HCT116 (cell line): ENCODE measurements around the gene TNRC18. TPM values are rescaled to one million over a fixed set of nuclear protein-coding genes. Genes with fewer than 3 reads are reported as not detected.
"Not testable (repeated sequence)": the region's sequence is repeated elsewhere in the genome, so short reads cannot be mapped to it uniquely, and the experiment has no call there.

Experiments
- ATAC-seq: fragments of 200-7000 bp; cut with Tn5 transposase; 2 replicates; pipeline ENCODE4 v1.9.1; 2020; ENCODE audit warnings: mild to moderate bottlenecking, moderate library complexity
- BruUV-seq: library from RNA; stranded (reverse); fragments of 400-500 nt; replicated peaks from 2 replicates; lab custom pipeline; 2021; lab: Mats Ljungman, UMichigan
- CTCF ChIA-PET: fragments of 300-600 bp; sonication (Branson Sonifier 250); formaldehyde crosslinking; loops from one replicate; lab custom pipeline; 2021; ENCODE audit warnings: antibody characterized with exemption; lab: Charles Lee
- POLR2A ChIA-PET: fragments of 300-600, 350-600 bp; sonication (Branson Sonifier 250); formaldehyde crosslinking; loops from one replicate; lab custom pipeline; 2021; ENCODE audit warnings: antibody characterized with exemption; lab: Charles Lee
- RAD21 ChIA-PET, 2 experiments: fragments of 300-600 bp; sonication (Branson Sonifier 250); formaldehyde crosslinking; loops; one replicate each; lab custom pipeline; 2023; ENCODE audit warnings: low total read pairs in 2 of 2; ENCODE audit not compliant: uncharacterized antibody in 2 of 2, unreplicated experiment in 2 of 2, low non-redundant PET in 1 of 2; lab: Charles Lee
- DNase-seq: peaks from one replicate; pipeline ENCODE4 v3.0.0-alpha.2; 2010; ENCODE audit warnings: low read depth, low spot score
- H2AFZ ChIP-seq: fragments of 200-600 bp; shearing (Covaris generic), sonication (generic); 2 replicates; pipeline ENCODE4 v1.6.1; 2017; ENCODE audit warnings: low read depth, mixed run types, mixed read lengths, antibody characterized with exemption, low read length; ENCODE audit not compliant: poor library complexity, severe bottlenecking
- H3K27ac ChIP-seq: 2 replicates; pipeline ENCODE4 v1.5.1; 2012; ENCODE audit warnings: low read depth, low read length
- H3K27me3 ChIP-seq: fragments of 200-600 bp; sonication (generic); 2 replicates; pipeline ENCODE4 v1.6.1; 2016; ENCODE audit warnings: mixed run types, low read length, mixed read lengths; ENCODE audit not compliant: insufficient read depth
- H3K36me3 ChIP-seq, 2 experiments: fragments of 200-500 bp in 1 of 2; fragments of 200-600 bp in 1 of 2; sonication (Bioruptor generic) in 1 of 2; sonication (generic) in 1 of 2; 2 replicates each; pipeline versions ENCODE4 v1.5.1 to v1.6.1; 2014 to 2016; ENCODE audit warnings: low read length in 2 of 2, inconsistent platforms in 1 of 2, mixed read lengths in 1 of 2, mixed run types in 1 of 2; ENCODE audit not compliant: insufficient read depth in 2 of 2, control insufficient read depth in 1 of 2
- H3K4me1 ChIP-seq, 2 experiments: fragments of 200-600 bp in 1 of 2; sonication (generic) in 1 of 2; 2 replicates each; pipeline versions ENCODE4 v1.5.1 to v1.6.1; 2012 to 2017; ENCODE audit warnings: low read length in 2 of 2, inconsistent platforms in 1 of 2, mild to moderate bottlenecking in 1 of 2, mixed read lengths in 1 of 2, mixed run types in 1 of 2, moderate library complexity in 1 of 2; ENCODE audit not compliant: insufficient read depth in 2 of 2, control insufficient read depth in 1 of 2
- H3K4me2 ChIP-seq: fragments of 200-600 bp; sonication (generic); 2 replicates; pipeline ENCODE4 v1.6.1; 2017; ENCODE audit warnings: mixed run types, low read length, mixed read lengths
- H3K4me3 ChIP-seq, 2 experiments: fragments of 200-600 bp in 1 of 2; sonication (generic) in 1 of 2; replicated peaks in 1 of 2; 2 replicates each; pipeline ENCODE4 v1.5.1; 2011 to 2016; ENCODE audit warnings: low read length in 2 of 2, control low read depth in 1 of 2, low read depth in 1 of 2, mild to moderate bottlenecking in 1 of 2, mixed read lengths in 1 of 2, mixed run types in 1 of 2
- H3K79me2 ChIP-seq: fragments of 200-600 bp; sonication (generic); 2 replicates; pipeline ENCODE4 v1.6.1; 2017; ENCODE audit warnings: mild to moderate bottlenecking, mixed run types, low read length, moderate library complexity, mixed read lengths; ENCODE audit not compliant: insufficient read depth
- H3K9ac ChIP-seq: fragments of 200-600 bp; sonication (generic); 2 replicates; pipeline ENCODE4 v1.6.1; 2016; ENCODE audit warnings: low read length, mixed read lengths
- H3K9me2 ChIP-seq: fragments of 200-600 bp; sonication (generic), shearing (Covaris generic); 2 replicates; pipeline ENCODE4 v1.6.1; 2017; ENCODE audit warnings: mixed run types, mild to moderate bottlenecking, moderate library complexity; ENCODE audit not compliant: insufficient read depth
- H3K9me3 ChIP-seq, 2 experiments: fragments of 200-500 bp in 1 of 2; fragments of 200-600 bp in 1 of 2; sonication (Bioruptor generic) in 1 of 2; sonication (generic) in 1 of 2; 2 replicates each; pipeline ENCODE4 v1.6.1; 2014 to 2017; ENCODE audit warnings: low read length in 2 of 2, mixed read lengths in 2 of 2, inconsistent platforms in 1 of 2, low read depth in 1 of 2, mild to moderate bottlenecking in 1 of 2, mixed run types in 1 of 2, moderate library complexity in 1 of 2; ENCODE audit not compliant: control insufficient read depth in 1 of 2, insufficient read depth in 1 of 2
- H4K20me1 ChIP-seq: fragments of 200-600 bp; sonication (generic), shearing (Covaris generic); 2 replicates; pipeline ENCODE4 v1.6.1; 2017; ENCODE audit warnings: mixed run types, mild to moderate bottlenecking, moderate library complexity; ENCODE audit not compliant: insufficient read depth
- CEBPB ChIP-seq: IDR thresholded peaks from 2 replicates; pipeline ENCODE4 v1.6.1; 2012; ENCODE audit warnings: low read depth
- JUND ChIP-seq: IDR thresholded peaks from 2 replicates; pipeline ENCODE4 v1.6.1; 2012
- intact Hi-C: fragments of 100-400 bp; cut with micrococcal nuclease; formaldehyde crosslinking; loops from 2 replicates; pipeline ENCODE4 v1.10.0; 2022
- total RNA-seq: library from RNA; stranded (reverse); gene quantifications from one replicate; pipeline ENCODE4 v1.2.1, GENCODE V29; 2021; ENCODE audit not compliant: unreplicated experiment

TNRC18 gene
- total RNA-seq, 1 experiment from 2014 or later, result 101 TPM

DNA sequence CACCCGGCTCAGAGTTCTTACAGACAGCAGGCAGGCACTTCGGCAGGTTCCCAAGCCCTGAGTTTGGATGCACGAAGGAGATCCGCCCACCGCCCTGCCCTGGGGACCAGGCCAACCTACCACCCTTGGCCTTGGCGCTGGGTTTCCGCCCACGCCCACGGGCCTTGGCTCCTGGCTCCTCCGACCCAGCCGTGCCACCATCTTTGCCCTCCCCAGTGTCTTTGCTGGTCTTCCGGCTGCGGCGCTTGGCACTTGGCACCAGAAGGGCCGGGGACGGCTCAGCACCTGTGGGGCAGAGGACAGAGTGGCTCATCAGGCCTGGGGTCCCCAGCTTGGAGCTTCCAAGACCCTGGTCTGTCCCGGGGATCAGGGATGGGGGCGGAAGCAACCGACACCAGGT is 108.8 kb downstream of the TNRC18 start:
- ChIA-PET RAD21 (no interaction called here), POLR2A (no interaction called here), CTCF (no interaction called here)
- Histone ChIP-seq H2AFZ (no peak overlapping the region), H3K4me2 (no peak overlapping the region), H3K4me1 (no peaks in the 10 kb centered on the region), H3K79me2 (no peaks in the 10 kb centered on the region), H3K27me3 (no peaks in the 10 kb centered on the region), H3K9me3 (peaks cover 0 to 4% of the 10 kb centered on the region in 2 experiments; a peak in 1 of 4 replicates), H4K20me1 (no peaks in the 10 kb centered on the region), H3K4me3 (no peak overlapping the region), H3K27ac (no peak overlapping the region), H3K36me3 (peaks cover 9 to 14% of the 10 kb centered on the region in 2 experiments; a peak in 3 of 4 replicates), H3K9ac (no peak overlapping the region), H3K9me2 (no peaks in the 10 kb centered on the region)
- no TSS peak for BruUV-seq
- DNase-seq, result no peak
- no peak for ATAC-seq
- no peak for TF ChIP-seq JUND
- TF ChIP-seq CEBPB, result no peak
- intact Hi-C loops, result no loop called here

DNA sequence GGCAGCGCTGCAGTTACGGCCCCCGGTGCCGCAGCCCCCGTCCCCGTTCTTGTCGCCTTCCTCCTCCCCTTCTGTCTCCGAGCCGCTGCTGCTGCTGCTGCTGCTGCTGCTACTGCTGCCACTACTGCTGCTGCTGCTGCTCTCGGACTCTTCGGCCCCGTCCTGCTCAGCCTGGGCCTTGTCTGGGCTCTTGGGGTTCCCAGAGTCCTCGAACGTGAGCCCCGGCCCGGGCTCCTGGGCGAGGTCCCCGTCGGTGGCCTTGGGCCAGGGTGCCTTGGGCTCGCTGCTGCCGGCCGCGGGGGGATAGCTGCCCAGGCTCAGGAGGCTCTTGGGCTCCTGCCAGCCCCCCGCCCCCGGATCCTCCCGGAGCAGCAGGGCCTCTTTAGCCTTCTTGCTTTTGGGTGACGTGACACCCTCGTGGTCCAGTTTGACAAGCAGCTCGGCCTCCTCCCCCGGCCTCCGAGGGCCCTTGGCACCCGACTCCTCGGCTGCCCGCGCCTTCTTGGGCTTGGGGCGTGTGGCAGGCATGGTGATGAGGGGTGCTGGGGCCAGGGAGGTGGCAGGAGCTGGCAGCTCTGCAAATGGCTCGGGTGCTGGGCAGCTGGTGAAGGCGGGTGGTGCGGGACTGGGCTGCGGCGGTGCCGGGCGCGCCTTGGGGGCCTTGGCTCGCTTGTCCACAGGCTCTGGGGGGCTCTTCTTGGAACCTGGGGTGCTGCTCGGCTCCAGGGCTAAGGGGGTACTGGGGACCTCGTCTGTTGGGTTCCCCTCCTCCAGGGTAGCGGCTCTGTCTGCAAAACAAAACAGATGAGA is 110.4 kb downstream of the TNRC18 start:
- H3K27ac ChIP-seq, H2AFZ ChIP-seq, ATAC-seq, H3K27me3 ChIP-seq, POLR2A ChIA-PET, H3K9me3 ChIP-seq, H3K9ac ChIP-seq, CTCF ChIA-PET, H3K79me2 ChIP-seq, H3K9me2 ChIP-seq, H3K4me3 ChIP-seq, RAD21 ChIA-PET, H3K36me3 ChIP-seq, H3K4me1 ChIP-seq, intact Hi-C loops, H3K4me2 ChIP-seq, H4K20me1 ChIP-seq, DNase-seq: not testable (repeated sequence)
- TSS peak; percentile 37 for BruUV-seq

DNA sequence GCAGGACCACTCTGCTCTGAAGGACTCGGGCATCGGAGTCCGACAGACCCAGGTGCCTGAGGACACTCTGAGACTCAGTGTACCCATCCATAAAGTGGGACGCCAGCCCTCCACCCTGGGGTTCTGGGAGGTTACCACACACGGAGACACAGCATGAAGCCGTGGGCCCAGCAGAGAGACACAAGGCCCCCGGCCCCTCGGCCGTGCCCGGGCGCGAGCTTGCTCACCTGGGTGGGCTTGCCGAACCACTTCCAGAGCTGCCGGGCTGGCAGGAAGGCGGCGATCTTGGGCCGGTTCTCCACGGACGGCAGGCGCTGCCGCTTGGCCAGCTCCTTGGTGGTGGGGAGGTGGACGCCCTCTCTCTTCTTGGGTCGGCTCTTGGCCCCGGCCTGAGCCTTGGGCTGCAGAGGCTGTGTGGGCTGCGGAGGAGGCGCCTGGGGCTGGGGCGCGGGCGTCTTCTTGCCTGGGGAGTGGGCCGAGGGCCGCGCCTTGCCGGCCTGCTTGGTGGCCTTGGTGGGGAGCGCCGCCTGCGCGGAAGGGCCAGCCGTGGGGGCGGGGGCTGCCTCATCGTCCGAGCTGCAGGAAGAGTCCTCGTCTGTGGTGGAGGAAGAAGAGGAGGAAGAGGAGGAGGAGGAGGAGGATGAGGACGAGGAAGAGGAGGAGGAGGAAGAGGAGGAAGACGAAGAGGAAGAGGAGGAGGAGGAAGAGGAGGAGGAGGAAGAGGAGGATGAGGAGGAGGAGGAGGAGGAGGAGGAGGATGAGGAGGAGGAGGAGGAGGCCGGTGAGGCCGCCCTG is 111.2 kb downstream of the TNRC18 start:
- BruUV-seq, ATAC-seq, H3K9me2 ChIP-seq, CTCF ChIA-PET, intact Hi-C loops, H3K4me1 ChIP-seq, H4K20me1 ChIP-seq, H3K9me3 ChIP-seq, RAD21 ChIA-PET, H3K27me3 ChIP-seq, POLR2A ChIA-PET, H3K9ac ChIP-seq, H3K27ac ChIP-seq, H2AFZ ChIP-seq, H3K36me3 ChIP-seq, H3K4me3 ChIP-seq, H3K79me2 ChIP-seq, DNase-seq, H3K4me2 ChIP-seq: not testable (repeated sequence)
